WTC11 (cell line): ENCODE measurements around the gene NR1D1.

ENCODE experiments used
- CREB1 ChIP-seq: sonication (generic); formaldehyde crosslinking; IDR thresholded peaks from 2 replicates; pipeline ENCODE4 v1.8.0; 2023; ENCODE audit warnings: mild to moderate bottlenecking, missing genetic modification reagents
- CREM ChIP-seq: sonication (generic); formaldehyde crosslinking; IDR thresholded peaks from 2 replicates; pipeline ENCODE4 v1.8.1; 2022; ENCODE audit warnings: mild to moderate bottlenecking, missing genetic modification reagents, moderate library complexity
- GTF2I ChIP-seq: fragments of 250-450 bp; sonication (Bioruptor Pico); conservative IDR thresholded peaks from 2 replicates; pipeline ENCODE4 v1.4.0; 2021; ENCODE audit warnings: mild to moderate bottlenecking
- MYBL2 ChIP-seq: sonication (generic); formaldehyde crosslinking; IDR thresholded peaks from 2 replicates; pipeline ENCODE4 v1.8.1; 2023; ENCODE audit warnings: mild to moderate bottlenecking, moderate library complexity, missing genetic modification reagents
- ZNF121 ChIP-seq: sonication (generic); formaldehyde crosslinking; IDR thresholded peaks from 2 replicates; pipeline ENCODE4 v1.8.0; 2023; ENCODE audit warnings: missing genetic modification reagents

- TF ChIP-seq ZNF121 (CRISPR knock-in tag) (no peak), MYBL2 (CRISPR knock-in tag) (no peak), CREB1 (no peak), GTF2I (CRISPR knock-in tag) (no peak), CREM (CRISPR knock-in tag) (no peak)
Observed at GRCh38 chr17:40122999-40123810, 22.8 kb upstream of the NR1D1 start.
